Measurements from ENCODE around the gene RPS2.

DNA sequence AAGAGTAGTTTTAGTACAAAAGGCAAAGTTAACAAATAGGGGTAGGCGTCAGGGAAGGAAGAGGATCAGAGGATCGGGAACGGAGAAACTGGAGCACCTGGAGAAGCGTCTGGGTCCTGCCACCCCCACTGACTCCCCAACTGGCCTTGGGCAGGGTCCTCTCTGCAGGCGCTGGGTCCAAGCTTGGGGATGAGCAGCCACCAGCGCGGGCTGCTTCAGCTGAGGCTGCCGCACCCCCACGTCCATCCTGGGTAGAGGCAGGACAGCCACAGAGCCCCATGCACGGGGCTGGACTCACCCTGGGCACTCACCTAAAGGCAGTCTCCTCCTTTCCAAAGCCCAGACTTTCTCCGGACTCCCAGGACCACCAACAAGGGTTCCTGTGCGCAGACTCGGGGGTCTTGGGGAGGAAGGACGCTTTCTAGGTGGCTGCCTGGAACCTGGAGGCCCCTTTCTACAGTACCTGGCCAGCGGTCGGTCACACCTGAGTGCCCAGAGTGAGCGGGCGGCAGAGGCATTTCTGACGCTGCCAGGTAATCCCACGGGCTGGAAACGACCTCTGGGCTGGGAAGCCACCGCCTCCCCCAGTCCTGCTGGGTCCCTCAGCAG is 47.5 kb downstream of the RPS2 start:
- TF ChIP-seq, protein P1, sequence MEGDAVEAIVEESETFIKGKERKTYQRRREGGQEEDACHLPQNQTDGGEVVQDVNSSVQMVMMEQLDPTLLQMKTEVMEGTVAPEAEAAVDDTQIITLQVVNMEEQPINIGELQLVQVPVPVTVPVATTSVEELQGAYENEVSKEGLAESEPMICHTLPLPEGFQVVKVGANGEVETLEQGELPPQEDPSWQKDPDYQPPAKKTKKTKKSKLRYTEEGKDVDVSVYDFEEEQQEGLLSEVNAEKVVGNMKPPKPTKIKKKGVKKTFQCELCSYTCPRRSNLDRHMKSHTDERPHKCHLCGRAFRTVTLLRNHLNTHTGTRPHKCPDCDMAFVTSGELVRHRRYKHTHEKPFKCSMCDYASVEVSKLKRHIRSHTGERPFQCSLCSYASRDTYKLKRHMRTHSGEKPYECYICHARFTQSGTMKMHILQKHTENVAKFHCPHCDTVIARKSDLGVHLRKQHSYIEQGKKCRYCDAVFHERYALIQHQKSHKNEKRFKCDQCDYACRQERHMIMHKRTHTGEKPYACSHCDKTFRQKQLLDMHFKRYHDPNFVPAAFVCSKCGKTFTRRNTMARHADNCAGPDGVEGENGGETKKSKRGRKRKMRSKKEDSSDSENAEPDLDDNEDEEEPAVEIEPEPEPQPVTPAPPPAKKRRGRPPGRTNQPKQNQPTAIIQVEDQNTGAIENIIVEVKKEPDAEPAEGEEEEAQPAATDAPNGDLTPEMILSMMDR (conservative IDR thresholded peaks at IDR 0.05 in 1 of 2, IDR thresholded peaks at IDR 0.05 in 1 of 2; ENCODE audit: low read depth in 1 of 2, low read length in 2 of 2), result no peak
- TF ChIP-seq EZH2 (IDR thresholded peaks at IDR 0.05; ENCODE audit: low read length, missing control alignments), result peak; percentile 89

Data from fibroblast of lung (primary cell).